Erythroblast (primary cell): ENCODE results near the gene CHRNA5.

Experiments
- GATA1 ChIP-seq: IDR thresholded peaks from 2 replicates; pipeline ENCODE4 v1.6.1; 2011; ENCODE audit warnings: low read depth, mild to moderate bottlenecking, control low read depth, low read length, moderate library complexity
- POLR2A ChIP-seq: IDR thresholded peaks from 2 replicates; pipeline ENCODE4 v1.6.1; 2011; ENCODE audit warnings: mild to moderate bottlenecking, low read length

- no peak for TF ChIP-seq POLR2A
- TF ChIP-seq GATA1: no peak
Measured at GRCh38 chr15:78626381-78626995, 61.2 kb downstream of the CHRNA5 start.
